ENCODE measurements around the gene ATG9B.

ATG9B gene

GRCh38 chr7:151008511-151009323 is 15.6 kb downstream of the ATG9B start:
- H3K27ac ChIP-seq (ENCODE audit: low read depth, low read length): no peak overlapping the region
- no peaks in the 10 kb centered on the region for H3K36me3 ChIP-seq (ENCODE audit: control insufficient read depth, insufficient read depth, low read length)
- H3K27me3 ChIP-seq (ENCODE audit: control insufficient read depth, insufficient read depth, low read length): peaks cover 2% of the 10 kb centered on the region
- H3K4me3 ChIP-seq (ENCODE audit: low read length): peak overlapping the region; percentile 29
- H3K9ac ChIP-seq (ENCODE audit: low read length): no peak overlapping the region
- H3K4me1 ChIP-seq (ENCODE audit: control insufficient read depth, insufficient read depth, low read length): no peaks in the 10 kb centered on the region

- H3K27me3 ChIP-seq (ENCODE audit: control insufficient read depth, insufficient read depth, low read length): peaks cover 2% of the 10 kb centered on the region
- H3K27ac ChIP-seq (ENCODE audit: low read depth, low read length): no peak overlapping the region
- H3K4me1 ChIP-seq (ENCODE audit: control insufficient read depth, insufficient read depth, low read length): no peaks in the 10 kb centered on the region
- no peaks in the 10 kb centered on the region for H3K36me3 ChIP-seq (ENCODE audit: control insufficient read depth, insufficient read depth, low read length)
- H3K4me3 ChIP-seq (ENCODE audit: low read length): no peak overlapping the region
- no peak overlapping the region for H3K9ac ChIP-seq (ENCODE audit: low read length)
Observed at GRCh38 chr7:151008143-151008510, 16.2 kb downstream of the ATG9B start.

- H3K4me3 ChIP-seq (ENCODE audit: low read length): no peak overlapping the region
- H3K27ac ChIP-seq (ENCODE audit: low read depth, low read length): no peak overlapping the region
- peaks cover 2% of the 10 kb centered on the region for H3K27me3 ChIP-seq (ENCODE audit: control insufficient read depth, insufficient read depth, low read length)
- no peaks in the 10 kb centered on the region for H3K4me1 ChIP-seq (ENCODE audit: control insufficient read depth, insufficient read depth, low read length)
- H3K36me3 ChIP-seq (ENCODE audit: control insufficient read depth, insufficient read depth, low read length): no peaks in the 10 kb centered on the region
- no peak overlapping the region for H3K9ac ChIP-seq (ENCODE audit: low read length)
Observed at GRCh38 chr7:151007469-151007898, 16.8 kb downstream of the ATG9B start.

- Histone ChIP-seq H3K27me3 (ENCODE audit: control insufficient read depth, insufficient read depth, low read length) (peaks cover 2% of the 10 kb centered on the region), H3K4me3 (ENCODE audit: low read length) (no peak overlapping the region), H3K9ac (ENCODE audit: low read length) (no peak overlapping the region), H3K4me1 (ENCODE audit: control insufficient read depth, insufficient read depth, low read length) (no peaks in the 10 kb centered on the region), H3K27ac (ENCODE audit: low read depth, low read length) (no peak overlapping the region), H3K36me3 (ENCODE audit: control insufficient read depth, insufficient read depth, low read length) (no peaks in the 10 kb centered on the region)
Observed at GRCh38 chr7:151006590-151007300, 17.5 kb downstream of the ATG9B start.

GRCh38 chr7:151005566-151005965 is 18.7 kb downstream of the ATG9B start:
- H3K4me1 ChIP-seq (ENCODE audit: control insufficient read depth, insufficient read depth, low read length): no peaks in the 10 kb centered on the region
- H3K9ac ChIP-seq (ENCODE audit: low read length): no peak overlapping the region
- H3K4me3 ChIP-seq (ENCODE audit: low read length): no peak overlapping the region
- no peak overlapping the region for H3K27ac ChIP-seq (ENCODE audit: low read depth, low read length)
- peaks cover 2% of the 10 kb centered on the region for H3K27me3 ChIP-seq (ENCODE audit: control insufficient read depth, insufficient read depth, low read length)
- H3K36me3 ChIP-seq (ENCODE audit: control insufficient read depth, insufficient read depth, low read length): no peaks in the 10 kb centered on the region

GRCh38 chr7:151003572-151003971 is 20.7 kb downstream of the ATG9B start:
- Histone ChIP-seq H3K9ac (ENCODE audit: low read length) (no peak overlapping the region), H3K4me1 (ENCODE audit: control insufficient read depth, insufficient read depth, low read length) (no peaks in the 10 kb centered on the region), H3K27ac (ENCODE audit: low read depth, low read length) (no peak overlapping the region), H3K36me3 (ENCODE audit: control insufficient read depth, insufficient read depth, low read length) (no peaks in the 10 kb centered on the region), H3K4me3 (ENCODE audit: low read length) (no peak overlapping the region), H3K27me3 (ENCODE audit: control insufficient read depth, insufficient read depth, low read length) (peaks cover 2% of the 10 kb centered on the region)

- Histone ChIP-seq H3K9ac (ENCODE audit: low read length) (no peak overlapping the region), H3K36me3 (ENCODE audit: control insufficient read depth, insufficient read depth, low read length) (no peaks in the 10 kb centered on the region), H3K4me1 (ENCODE audit: control insufficient read depth, insufficient read depth, low read length) (no peaks in the 10 kb centered on the region), H3K4me3 (ENCODE audit: low read length) (no peak overlapping the region), H3K27ac (ENCODE audit: low read depth, low read length) (no peak overlapping the region), H3K27me3 (ENCODE audit: control insufficient read depth, insufficient read depth, low read length) (no peaks in the 10 kb centered on the region)
Observed at GRCh38 chr7:151001546-151001945, 22.7 kb downstream of the ATG9B start.

GRCh38 chr7:151000897-151001495 is 23.3 kb downstream of the ATG9B start:
- Histone ChIP-seq H3K27ac (ENCODE audit: low read depth, low read length) (no peak overlapping the region), H3K36me3 (ENCODE audit: control insufficient read depth, insufficient read depth, low read length) (no peaks in the 10 kb centered on the region), H3K4me3 (ENCODE audit: low read length) (no peak overlapping the region), H3K9ac (ENCODE audit: low read length) (no peak overlapping the region), H3K27me3 (ENCODE audit: control insufficient read depth, insufficient read depth, low read length) (no peaks in the 10 kb centered on the region), H3K4me1 (ENCODE audit: control insufficient read depth, insufficient read depth, low read length) (no peaks in the 10 kb centered on the region)

GRCh38 chr7:150999497-151000230 is 24.6 kb downstream of the ATG9B start:
- H3K9ac ChIP-seq (ENCODE audit: low read length): no peak overlapping the region
- no peaks in the 10 kb centered on the region for H3K36me3 ChIP-seq (ENCODE audit: control insufficient read depth, insufficient read depth, low read length)
- H3K4me1 ChIP-seq (ENCODE audit: control insufficient read depth, insufficient read depth, low read length): no peaks in the 10 kb centered on the region
- H3K27me3 ChIP-seq (ENCODE audit: control insufficient read depth, insufficient read depth, low read length): no peaks in the 10 kb centered on the region
- H3K4me3 ChIP-seq (ENCODE audit: low read length): no peak overlapping the region
- no peak overlapping the region for H3K27ac ChIP-seq (ENCODE audit: low read depth, low read length)

- Histone ChIP-seq H3K9ac (ENCODE audit: low read length) (no peak overlapping the region), H3K36me3 (ENCODE audit: control insufficient read depth, insufficient read depth, low read length) (no peaks in the 10 kb centered on the region), H3K4me3 (ENCODE audit: low read length) (no peak overlapping the region), H3K4me1 (ENCODE audit: control insufficient read depth, insufficient read depth, low read length) (no peaks in the 10 kb centered on the region), H3K27me3 (ENCODE audit: control insufficient read depth, insufficient read depth, low read length) (no peaks in the 10 kb centered on the region), H3K27ac (ENCODE audit: low read depth, low read length) (no peak overlapping the region)
Observed at GRCh38 chr7:150999001-150999400, 25.3 kb downstream of the ATG9B start.

- Histone ChIP-seq H3K27me3 (ENCODE audit: control insufficient read depth, insufficient read depth, low read length) (no peaks in the 10 kb centered on the region), H3K27ac (ENCODE audit: low read depth, low read length) (no peak overlapping the region), H3K36me3 (ENCODE audit: control insufficient read depth, insufficient read depth, low read length) (no peaks in the 10 kb centered on the region), H3K4me3 (ENCODE audit: low read length) (no peak overlapping the region), H3K9ac (ENCODE audit: low read length) (no peak overlapping the region), H3K4me1 (ENCODE audit: control insufficient read depth, insufficient read depth, low read length) (no peaks in the 10 kb centered on the region)
Observed at GRCh38 chr7:150998341-150998740, 26.0 kb downstream of the ATG9B start.

GRCh38 chr7:150997817-150998216 is 26.5 kb downstream of the ATG9B start:
- Histone ChIP-seq H3K27me3 (ENCODE audit: control insufficient read depth, insufficient read depth, low read length) (no peaks in the 10 kb centered on the region), H3K4me1 (ENCODE audit: control insufficient read depth, insufficient read depth, low read length) (no peaks in the 10 kb centered on the region), H3K27ac (ENCODE audit: low read depth, low read length) (no peak overlapping the region), H3K36me3 (ENCODE audit: control insufficient read depth, insufficient read depth, low read length) (no peaks in the 10 kb centered on the region), H3K4me3 (ENCODE audit: low read length) (no peak overlapping the region), H3K9ac (ENCODE audit: low read length) (no peak overlapping the region)

All from rectal smooth muscle tissue (tissue), 1 donor.